ENCODE data around the gene KIF25.

DNA sequence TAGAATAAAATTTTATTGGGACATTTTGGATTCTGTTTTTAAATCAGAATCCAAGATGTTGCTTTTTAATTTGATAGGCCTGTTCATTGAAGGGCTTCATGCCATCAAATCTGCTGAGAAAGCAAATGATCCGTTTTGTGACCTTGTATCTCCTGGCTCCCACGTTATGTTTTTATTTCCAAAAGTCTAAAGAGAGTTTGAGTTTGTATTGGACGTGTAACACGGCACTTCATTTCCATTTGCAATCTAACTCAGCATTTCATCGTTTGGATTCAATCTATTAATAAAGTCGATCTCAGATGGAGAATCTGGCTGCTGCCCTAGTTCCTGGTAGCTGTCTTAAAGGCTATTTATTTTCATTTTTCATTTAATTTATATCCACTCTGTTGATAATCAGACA is 17.0 kb downstream of the KIF25 start:
- TF ChIP-seq EP300 (IDR thresholded peaks at IDR 0.05; ENCODE audit: borderline replicate concordance) (no peak), CREB1 (IDR thresholded peaks at IDR 0.05; ENCODE audit: low read depth) (no peak), FOXM1 (IDR thresholded peaks at IDR 0.05; ENCODE audit: borderline replicate concordance, low read depth) (no peak), TAF1 (IDR thresholded peaks at IDR 0.05; ENCODE audit: low read depth) (no peak), YY1 (IDR thresholded peaks at IDR 0.05; ENCODE audit: low read depth) (no peak), ZBTB7A (IDR thresholded peaks at IDR 0.05; ENCODE audit: low read depth) (no peak), TEAD4 (IDR thresholded peaks at IDR 0.05) (no peak), MAX (IDR thresholded peaks at IDR 0.05) (no peak), TCF12 (IDR thresholded peaks at IDR 0.05; ENCODE audit: low read depth) (no peak), CEBPB (IDR thresholded peaks at IDR 0.05) (no peak)
- TF ChIP-seq, protein P1, sequence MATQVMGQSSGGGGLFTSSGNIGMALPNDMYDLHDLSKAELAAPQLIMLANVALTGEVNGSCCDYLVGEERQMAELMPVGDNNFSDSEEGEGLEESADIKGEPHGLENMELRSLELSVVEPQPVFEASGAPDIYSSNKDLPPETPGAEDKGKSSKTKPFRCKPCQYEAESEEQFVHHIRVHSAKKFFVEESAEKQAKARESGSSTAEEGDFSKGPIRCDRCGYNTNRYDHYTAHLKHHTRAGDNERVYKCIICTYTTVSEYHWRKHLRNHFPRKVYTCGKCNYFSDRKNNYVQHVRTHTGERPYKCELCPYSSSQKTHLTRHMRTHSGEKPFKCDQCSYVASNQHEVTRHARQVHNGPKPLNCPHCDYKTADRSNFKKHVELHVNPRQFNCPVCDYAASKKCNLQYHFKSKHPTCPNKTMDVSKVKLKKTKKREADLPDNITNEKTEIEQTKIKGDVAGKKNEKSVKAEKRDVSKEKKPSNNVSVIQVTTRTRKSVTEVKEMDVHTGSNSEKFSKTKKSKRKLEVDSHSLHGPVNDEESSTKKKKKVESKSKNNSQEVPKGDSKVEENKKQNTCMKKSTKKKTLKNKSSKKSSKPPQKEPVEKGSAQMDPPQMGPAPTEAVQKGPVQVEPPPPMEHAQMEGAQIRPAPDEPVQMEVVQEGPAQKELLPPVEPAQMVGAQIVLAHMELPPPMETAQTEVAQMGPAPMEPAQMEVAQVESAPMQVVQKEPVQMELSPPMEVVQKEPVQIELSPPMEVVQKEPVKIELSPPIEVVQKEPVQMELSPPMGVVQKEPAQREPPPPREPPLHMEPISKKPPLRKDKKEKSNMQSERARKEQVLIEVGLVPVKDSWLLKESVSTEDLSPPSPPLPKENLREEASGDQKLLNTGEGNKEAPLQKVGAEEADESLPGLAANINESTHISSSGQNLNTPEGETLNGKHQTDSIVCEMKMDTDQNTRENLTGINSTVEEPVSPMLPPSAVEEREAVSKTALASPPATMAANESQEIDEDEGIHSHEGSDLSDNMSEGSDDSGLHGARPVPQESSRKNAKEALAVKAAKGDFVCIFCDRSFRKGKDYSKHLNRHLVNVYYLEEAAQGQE (IDR thresholded peaks at IDR 0.05; ENCODE audit: low read depth): no peak

Data from Ishikawa (cell line).